ENCODE data around the gene KRTAP1-4.
"Not testable (repeated sequence)": the region's sequence is repeated elsewhere in the genome, so short reads cannot be mapped to it uniquely, and the experiment has no call there.

KRTAP1-4 gene

DNA sequence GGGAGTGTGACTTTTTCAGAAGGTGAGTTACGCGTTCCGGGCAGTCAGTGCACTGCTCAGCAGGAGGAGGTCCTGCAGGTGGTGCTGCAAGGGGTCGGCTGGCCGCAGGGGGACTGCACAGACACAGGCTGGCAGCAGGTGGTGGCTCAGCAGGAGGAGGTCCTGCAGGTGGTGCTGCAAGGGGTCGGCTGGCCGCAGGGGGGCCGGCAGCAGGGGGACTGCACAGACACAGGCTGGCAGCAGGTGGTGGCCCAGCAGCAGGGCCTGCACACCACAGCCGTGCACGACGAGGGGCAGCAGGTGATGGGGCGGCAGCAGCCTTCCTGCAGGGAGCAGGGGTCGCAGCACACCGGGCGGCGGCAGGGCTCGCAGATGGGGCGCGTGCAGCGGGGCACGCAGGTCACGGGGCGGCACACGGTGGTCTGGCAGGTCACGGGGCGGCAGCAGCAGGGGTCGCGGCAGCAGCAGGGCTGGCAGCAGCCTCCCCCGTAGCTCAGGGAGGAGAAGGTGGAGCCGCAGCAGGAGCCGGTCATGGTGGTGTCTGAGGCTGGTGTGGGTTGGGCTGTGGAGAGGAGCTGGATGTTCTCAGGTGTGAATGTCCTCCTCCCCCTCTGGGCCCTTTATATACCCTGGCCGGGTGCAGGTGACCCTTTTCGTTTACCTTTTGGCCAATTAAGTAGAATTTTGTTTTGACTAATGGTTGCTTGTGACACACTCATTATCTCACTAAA lies 16.9 kb upstream of the KRTAP1-4 start, which contains the start of gene KRTAP2-1:
KRTAP2-1 (minus strand) TSS at position 582 of the 731 bp plus-strand sequence; CDS start at position 533, 49 bp downstream.
- not testable (repeated sequence) for DNase-seq

GRCh38 chr17:41042953-41043352 lies 13.0 kb upstream of the KRTAP1-4 start:
- no peak for DNase-seq

- not testable (repeated sequence) for DNase-seq
Measured at GRCh38 chr17:41040783-41041571, 11.0 kb upstream of the KRTAP1-4 start, which contains the start of gene KRTAP1-1. TSS of gene KRTAP1-1 (minus strand) at chr17:41041450. CDS start at chr17:41041397, 53 bp downstream.

DNA sequence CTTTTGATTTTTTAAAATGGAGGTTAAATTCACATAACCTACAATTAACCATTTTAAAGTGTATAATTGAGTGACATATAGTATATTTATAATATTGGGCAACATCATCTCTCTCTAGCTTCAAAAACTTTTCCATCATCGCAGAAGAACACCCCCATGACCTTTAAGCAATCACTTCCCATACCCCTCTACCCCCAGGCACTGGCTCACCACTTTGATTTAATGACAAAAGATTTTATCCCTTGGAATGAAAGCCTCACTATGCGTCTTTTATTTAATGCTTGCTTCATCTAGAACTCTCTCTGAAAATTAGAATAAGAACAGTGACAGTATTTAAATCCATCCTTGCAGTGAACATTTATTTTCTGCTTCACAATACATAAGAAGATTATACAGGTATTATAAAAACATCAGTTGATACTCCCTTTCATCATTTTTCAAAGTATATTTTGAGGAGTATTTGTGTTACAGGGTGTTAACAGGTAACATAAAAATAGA lies 7.9 kb upstream of the KRTAP1-4 start:
- DNase-seq: no peak

- not testable (repeated sequence) for DNase-seq
Measured at GRCh38 chr17:41034346-41034935, 4.4 kb upstream of the KRTAP1-4 start, which contains the start of gene KRTAP1-3. TSS of gene KRTAP1-3 (minus strand) at chr17:41034874. CDS start at chr17:41034821, 53 bp downstream.

GRCh38 chr17:41026715-41027471 lies 3.1 kb downstream of the KRTAP1-4 start, which contains the start of gene KRTAP1-5:
TSS of gene KRTAP1-5 (minus strand) at chr17:41027208. CDS start at chr17:41027155, 53 bp downstream.
- DNase-seq: no peak

- no peak for DNase-seq
Measured at GRCh38 chr17:41024697-41025096, 5.3 kb downstream of the KRTAP1-4 start.

DNA sequence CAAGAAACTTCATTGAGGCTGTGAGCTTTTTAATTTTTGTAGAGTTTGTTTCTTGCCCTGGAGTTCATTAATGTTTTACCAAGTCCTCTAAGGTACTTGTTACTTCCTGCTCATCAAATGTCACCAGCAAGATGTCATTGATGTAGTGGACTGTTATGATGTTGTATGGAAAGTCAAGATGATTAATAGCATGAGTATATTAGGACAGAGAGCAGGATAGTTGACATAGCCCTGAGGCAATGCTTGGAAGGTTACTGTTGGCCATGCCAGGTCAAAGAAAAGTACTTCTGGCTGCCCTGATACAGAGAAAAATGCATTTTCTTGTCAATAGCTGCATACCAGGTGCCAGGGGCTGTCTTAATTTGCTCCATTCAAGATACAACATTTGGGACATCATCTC lies 9.7 kb downstream of the KRTAP1-4 start:
- DNase-seq: no peak

DNA sequence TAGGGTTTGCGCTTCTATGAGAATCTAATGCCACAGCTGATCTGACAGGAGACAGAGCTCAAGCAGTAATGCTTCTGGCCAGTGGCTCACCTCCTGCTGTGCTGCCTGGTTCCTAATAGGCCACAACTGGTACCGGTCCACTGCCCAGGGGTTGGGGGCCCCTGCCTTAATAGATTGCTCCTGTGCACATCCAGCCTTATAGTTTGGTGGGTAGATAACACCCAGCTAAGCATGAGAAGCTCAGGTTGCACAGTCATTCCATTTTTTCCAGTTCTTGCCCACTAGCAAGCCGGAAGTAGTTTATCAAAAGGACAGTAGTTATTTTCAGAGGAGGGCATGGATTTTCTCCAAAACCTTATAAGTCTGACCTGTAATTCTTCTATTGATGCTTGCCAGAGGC lies 10.6 kb downstream of the KRTAP1-4 start:
- no peak for DNase-seq

DNA sequence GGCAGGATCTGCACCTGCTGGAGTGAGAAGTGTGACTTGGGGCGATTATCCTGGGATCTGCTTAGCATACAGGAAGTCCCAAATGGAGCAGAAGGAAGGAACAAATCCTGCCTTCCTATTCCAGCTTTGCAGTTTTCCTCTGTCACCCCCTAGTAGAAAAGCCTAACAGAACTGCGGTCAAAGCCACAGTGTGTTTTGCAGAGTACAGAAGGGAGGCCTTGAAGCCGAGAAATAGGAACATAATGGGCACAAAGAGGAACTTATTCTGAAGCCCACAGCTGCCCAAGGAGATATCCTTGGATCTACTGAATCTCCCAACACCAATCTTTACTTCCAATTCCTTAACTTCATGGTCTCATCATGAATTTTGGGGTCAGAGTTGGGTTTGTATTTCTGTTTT lies 11.5 kb downstream of the KRTAP1-4 start:
- no peak for DNase-seq

DNA sequence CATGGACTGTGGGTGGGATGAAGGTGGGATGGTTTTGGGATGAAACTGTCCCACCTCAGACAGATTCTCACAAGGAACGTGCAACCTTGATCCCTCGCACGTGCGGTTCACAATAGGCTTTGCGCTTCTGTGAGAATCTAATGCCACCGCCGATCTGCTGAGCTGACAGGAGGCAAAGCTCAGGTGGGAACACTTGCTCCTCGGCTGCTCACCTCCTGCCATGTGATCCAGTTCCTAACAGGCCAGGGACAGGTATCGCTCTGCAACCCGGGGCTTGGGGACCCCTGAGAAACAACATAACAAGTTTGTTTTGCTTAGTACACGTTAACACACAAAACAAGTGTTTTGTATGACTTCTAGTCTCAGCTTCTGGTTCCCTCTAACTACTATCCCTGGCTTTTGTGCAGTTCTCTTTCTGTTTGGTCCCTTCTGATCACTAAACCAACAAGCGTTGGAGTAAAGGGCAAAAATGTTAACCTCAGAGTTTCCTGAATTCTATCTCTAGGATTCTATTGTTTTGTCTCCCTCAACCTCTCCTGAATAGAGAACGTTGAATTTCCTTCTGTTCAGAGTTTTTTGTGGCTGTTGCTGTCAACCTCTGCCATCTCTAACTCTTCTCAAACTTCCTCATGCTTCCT lies 13.3 kb downstream of the KRTAP1-4 start:
- no peak for DNase-seq

DNA sequence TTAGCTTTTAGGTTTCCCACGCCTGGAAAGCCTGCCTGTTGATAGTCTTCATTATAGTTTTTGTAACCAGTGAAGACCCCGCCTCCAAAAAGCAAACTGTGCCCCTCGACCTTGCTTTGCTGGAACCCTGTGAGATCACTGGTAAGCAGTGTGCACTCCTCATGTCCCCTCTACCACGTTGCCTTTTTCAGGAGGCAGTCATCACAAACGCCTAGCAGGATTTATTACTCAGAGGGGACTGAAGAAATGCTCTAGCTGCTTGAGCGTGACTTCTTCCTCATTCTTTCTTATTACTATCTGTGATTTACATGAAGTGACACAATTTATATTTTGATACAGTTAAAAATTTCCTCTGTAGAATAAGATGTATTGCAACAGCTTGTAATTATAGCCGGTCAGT lies 14.5 kb downstream of the KRTAP1-4 start:
- no peak for DNase-seq

DNA sequence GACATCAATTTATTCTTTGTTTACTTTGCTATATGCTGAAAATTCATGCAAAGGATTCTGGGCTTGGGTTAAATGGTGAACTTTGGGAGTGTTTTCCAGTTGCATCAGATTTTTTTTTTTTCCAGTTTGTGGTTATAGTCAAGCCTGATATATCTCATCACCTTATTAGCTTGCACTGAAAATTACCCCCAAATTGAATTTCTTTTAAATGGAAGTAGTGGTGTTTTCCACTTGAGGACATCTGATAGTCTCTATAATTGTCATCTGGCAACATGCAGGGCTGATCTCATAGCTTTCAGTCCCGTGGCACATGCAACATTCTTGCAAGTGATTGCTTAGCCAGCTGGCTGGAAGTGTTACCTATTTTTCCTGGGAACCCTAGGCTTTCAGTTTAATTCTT lies 16.4 kb downstream of the KRTAP1-4 start:
- no peak for DNase-seq

DNA sequence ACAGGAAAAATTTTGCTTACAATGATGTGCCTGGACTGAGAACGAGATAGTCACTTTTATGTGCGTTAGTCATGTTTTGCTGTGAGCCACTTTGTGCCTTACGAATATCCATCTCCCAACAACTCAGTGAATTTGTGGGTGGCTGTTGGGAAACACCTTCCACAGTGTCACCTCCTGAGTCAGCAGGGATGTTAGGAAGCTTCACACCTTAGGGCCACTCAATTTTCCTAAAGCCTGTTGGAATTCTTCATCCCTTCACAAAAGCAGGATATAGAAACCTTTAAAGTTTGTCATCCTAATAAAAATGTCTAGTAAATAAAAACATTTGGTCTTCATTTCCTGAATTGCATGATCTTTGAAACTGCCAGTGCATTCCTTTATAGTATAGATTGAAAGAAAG lies 16.8 kb downstream of the KRTAP1-4 start:
- DNase-seq: no peak

- no peak for DNase-seq
Measured at GRCh38 chr17:41012326-41013120, 17.5 kb downstream of the KRTAP1-4 start.

GRCh38 chr17:41010441-41010840 lies 19.6 kb downstream of the KRTAP1-4 start:
- no peak for DNase-seq

GRCh38 chr17:41009936-41010335 lies 20.1 kb downstream of the KRTAP1-4 start:
- DNase-seq: no peak

- no peak for DNase-seq
Measured at GRCh38 chr17:41009301-41009760, 20.7 kb downstream of the KRTAP1-4 start.

DNA sequence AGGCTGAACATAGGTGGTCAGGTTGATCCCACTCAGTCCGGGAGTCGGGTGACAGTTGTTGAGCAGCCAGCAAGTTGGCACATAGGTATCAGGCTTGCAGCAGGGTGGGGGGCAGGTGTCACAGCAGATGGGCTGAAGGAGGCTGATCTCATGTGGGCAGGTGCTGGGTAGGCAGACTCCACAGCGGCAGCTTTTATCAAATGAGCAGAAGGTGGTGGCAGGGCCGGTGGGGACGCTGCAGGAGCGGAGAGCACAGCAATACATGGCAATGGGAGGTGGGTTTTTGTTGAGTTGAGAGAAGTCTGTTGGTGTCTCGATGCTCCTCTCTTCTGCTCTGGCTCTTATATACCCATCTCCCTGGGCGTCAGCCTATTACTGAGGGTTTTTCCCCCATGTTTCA lies 21.2 kb downstream of the KRTAP1-4 start, which contains the start of gene KRTAP3-1:
KRTAP3-1 (minus strand) TSS at position 318 of the 400 bp plus-strand sequence; CDS start at position 264, 54 bp downstream.
- DNase-seq: no peak

DNA sequence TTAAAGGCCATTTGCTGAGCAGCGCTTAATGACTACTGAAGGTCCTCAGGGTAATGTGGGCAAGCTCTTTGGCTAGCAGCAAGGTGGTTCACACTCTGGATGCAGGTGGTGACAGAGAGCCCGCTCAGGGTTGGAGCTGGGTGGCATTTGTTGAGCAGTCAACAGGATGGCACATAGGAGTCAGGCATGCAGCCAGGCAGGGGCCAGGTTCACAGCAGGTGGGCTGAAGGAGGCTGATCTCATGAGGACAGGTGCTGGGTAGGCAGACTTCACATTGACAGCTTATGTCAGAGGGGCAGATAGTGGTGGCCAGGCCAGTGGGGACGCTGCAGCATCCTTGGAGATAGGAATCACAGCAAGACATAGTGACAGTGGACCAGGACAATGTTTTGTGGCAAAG lies 25.6 kb downstream of the KRTAP1-4 start:
- no peak for DNase-seq

DNA sequence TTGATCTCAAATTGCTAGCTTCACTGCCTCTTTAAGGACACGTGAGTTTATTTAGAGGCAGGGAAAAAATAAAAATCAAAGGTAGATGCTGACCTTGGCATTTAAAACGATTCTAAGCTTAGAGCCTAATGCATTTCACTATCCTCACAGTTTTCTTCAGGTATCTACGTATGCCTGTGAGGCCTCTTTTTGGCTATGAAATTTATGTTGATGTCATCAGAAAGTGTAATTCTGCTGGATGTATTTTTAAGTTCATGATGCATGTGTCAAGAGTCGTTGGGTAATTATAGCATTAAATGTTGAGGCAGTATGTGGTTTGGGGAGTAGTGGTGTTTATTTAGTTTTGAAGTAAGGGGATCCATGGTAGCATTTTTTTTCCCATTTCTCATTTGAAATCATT lies 26.1 kb downstream of the KRTAP1-4 start:
- DNase-seq: no peak
